GM12865 (cell line): ENCODE results near the gene SERHL2.

Experiments used
- DNase-seq: peaks from one replicate; pipeline ENCODE4 v3.0.0; 2010; ENCODE audit warnings: low read depth
- H3K4me3 ChIP-seq: 2 replicates; pipeline ENCODE4 v1.5.1; 2011; ENCODE audit warnings: mild to moderate bottlenecking, low read depth, low read length, control low read depth
- CTCF ChIP-seq: IDR thresholded peaks from 2 replicates; pipeline ENCODE4 v1.5.1; 2011; ENCODE audit warnings: low read length, control low read depth, low read depth, inconsistent platforms; ENCODE audit not compliant: insufficient read depth; ENCODE audit errors: missing control alignments

SERHL2 gene

GRCh38 chr22:42608136-42608822, 54.5 kb downstream of the SERHL2 start:
- DNase-seq = no peak
- H3K4me3 ChIP-seq = no peak overlapping the region
- TF ChIP-seq CTCF = no peak

- no peak for DNase-seq
These were observed 55.1 kb downstream of the SERHL2 start for GRCh38 chr22:42608823-42609361.

GRCh38 chr22:42610186-42610585, 56.4 kb downstream of the SERHL2 start:
- no peak for TF ChIP-seq CTCF
- no peak overlapping the region for H3K4me3 ChIP-seq
- DNase-seq = no peak

More at GRCh38 chr22:42608823-42609361, 55.1 kb downstream of the SERHL2 start:
- TF ChIP-seq CTCF = no peak
- H3K4me3 ChIP-seq = no peak overlapping the region

GRCh38 chr22:42611051-42611450, 57.3 kb downstream of the SERHL2 start:
- DNase-seq = no peak
- no peak overlapping the region for H3K4me3 ChIP-seq
- TF ChIP-seq CTCF = no peak

GRCh38 chr22:42612336-42612735, 58.6 kb downstream of the SERHL2 start:
- H3K4me3 ChIP-seq = no peak overlapping the region
- TF ChIP-seq CTCF = no peak
- no peak for DNase-seq

- TF ChIP-seq CTCF = no peak
- peak; percentile 63 for DNase-seq
- peak overlapping the region; percentile 68 for H3K4me3 ChIP-seq
These were observed 60.1 kb downstream of the SERHL2 start for GRCh38 chr22:42613872-42614301.
